Prostate gland (tissue), 2 donors: Measurements from ENCODE around the gene CYREN. TPM values are rescaled to one million over a fixed set of nuclear protein-coding genes. Genes with fewer than 3 reads are reported as not detected.

Experiments used
- DNase-seq: peaks from one replicate; pipeline ENCODE4 v3.0.0-alpha.2; 2019; ENCODE audit warnings: low spot score
- H3K27ac ChIP-seq, 2 donors: fragments of 200-600 bp; sonication (generic); 2 replicates each; pipeline ENCODE4 v1.5.1; 2017 to 2019
- H3K27me3 ChIP-seq: fragments of 200-600 bp; sonication (generic); replicated peaks from 2 replicates; pipeline ENCODE4 v1.5.1; 2019; ENCODE audit not compliant: insufficient read depth
- H3K36me3 ChIP-seq, 2 donors: fragments of 200-600 bp; sonication (generic); 1 replicate in 1 of 2; 2 replicates in 1 of 2; pipeline versions ENCODE4 v1.5.1 to v1.8.1; 2017 to 2019
- H3K4me1 ChIP-seq: fragments of 200-600 bp; sonication (generic); replicated peaks from 2 replicates; pipeline ENCODE4 v1.5.1; 2019
- H3K4me3 ChIP-seq, 2 donors: fragments of 200-600 bp; sonication (generic); 2 replicates each; pipeline ENCODE4 v1.5.1; 2017 to 2019
- H3K9me3 ChIP-seq: fragments of 200-600 bp; sonication (generic); 2 replicates; pipeline ENCODE4 v1.5.1; 2017
- CTCF ChIP-seq, 4 experiments: fragments of 200-600 bp in 2 of 4; fragments of 450-650 bp in 2 of 4; sonication (generic) in 2 of 4; IDR thresholded peaks; 1 replicate in 3 of 4; 2 replicates in 1 of 4; pipeline ENCODE4 v1.5.1; 2016 to 2019; ENCODE audit warnings: antibody characterized with exemption in 4 of 4, mild to moderate bottlenecking in 2 of 4, moderate library complexity in 2 of 4
- POLR2A ChIP-seq: fragments of 450-650 bp; IDR thresholded peaks from one replicate; pipeline ENCODE4 v1.6.1; 2016; ENCODE audit warnings: antibody characterized with exemption, mild to moderate bottlenecking
- POLR2AphosphoS5 ChIP-seq: sonication (generic); formaldehyde crosslinking; IDR thresholded peaks from one replicate; pipeline ENCODE4 v1.6.1; 2017; ENCODE audit warnings: antibody characterized with exemption
- WGBS: methylation state at CpG from one replicate; pipeline ENCODE4 v1.1.5; 2018; 5-methylcytosine and 5-hydroxymethylcytosine counted together
- intact Hi-C: fragments of 100-400 bp; cut with DNase I; formaldehyde crosslinking; loops from one replicate; pipeline ENCODE4 v1.14.2; 2022
- total RNA-seq, 2 donors: library from RNA; depleted of rRNA; stranded (reverse); fragments of >200 nt; gene quantifications; one replicate each; pipeline ENCODE4 v1.1.0, GENCODE V29; 2016

Gene CYREN
- total RNA-seq, 2 donors from 2014 or later = 44.5 to 53.6 TPM

- no peaks in the 10 kb centered on the region for H3K9me3 ChIP-seq
- no peak for DNase-seq
- intact Hi-C loops = no loop called here
- no peak for TF ChIP-seq POLR2A
- no peak for TF ChIP-seq POLR2AphosphoS5
- TF ChIP-seq CTCF (IDR thresholded peaks at IDR 0.05) = no peak
- peaks cover 0 to 4% of the 10 kb centered on the region in 2 donors for H3K36me3 ChIP-seq
- H3K27me3 ChIP-seq = no peaks in the 10 kb centered on the region
- 94% methylated on average over 2 of the region's 2 CpGs for WGBS
- H3K27ac ChIP-seq = no peak overlapping the region
- no peaks in the 10 kb centered on the region for H3K4me1 ChIP-seq
- no peak overlapping the region for H3K4me3 ChIP-seq
Measured at GRCh38 chr7:135162382-135163001, 8.0 kb downstream of the CYREN start.

GRCh38 chr7:135161669-135162068 lies 8.8 kb downstream of the CYREN start:
- H3K4me3 ChIP-seq = no peak overlapping the region
- no peaks in the 10 kb centered on the region for H3K4me1 ChIP-seq
- TF ChIP-seq CTCF (IDR thresholded peaks at IDR 0.05) (no peak), POLR2AphosphoS5 (no peak), POLR2A (no peak)
- 87% methylated on average over 6 of the region's 6 CpGs for WGBS
- no peaks in the 10 kb centered on the region for H3K27me3 ChIP-seq
- intact Hi-C loops = no loop called here
- peaks cover 0 to 3% of the 10 kb centered on the region in 2 donors for H3K36me3 ChIP-seq
- no peaks in the 10 kb centered on the region for H3K9me3 ChIP-seq
- DNase-seq = no peak
- no peak overlapping the region for H3K27ac ChIP-seq

- 56% methylated on average over 9 of the region's 9 CpGs for WGBS
- Histone ChIP-seq H3K36me3 (no peaks in the 10 kb centered on the region), H3K9me3 (no peaks in the 10 kb centered on the region), H3K4me3 (no peak overlapping the region), H3K27ac (peak overlapping the region in 1 of 2 donors; percentile 10), H3K4me1 (no peaks in the 10 kb centered on the region), H3K27me3 (no peaks in the 10 kb centered on the region)
- no peak for TF ChIP-seq POLR2AphosphoS5
- DNase-seq = no peak
- intact Hi-C loops = no loop called here
Measured at GRCh38 chr7:135160858-135161653, 9.5 kb downstream of the CYREN start.

GRCh38 chr7:135160098-135160857 lies 10.2 kb downstream of the CYREN start:
- H3K4me3 ChIP-seq = no peak overlapping the region
- no peaks in the 10 kb centered on the region for H3K36me3 ChIP-seq
- no peaks in the 10 kb centered on the region for H3K4me1 ChIP-seq
- DNase-seq = no peak
- H3K27me3 ChIP-seq = no peaks in the 10 kb centered on the region
- 78% methylated on average over 5 of the region's 5 CpGs for WGBS
- TF ChIP-seq CTCF (IDR thresholded peaks at IDR 0.05) = no peak
- TF ChIP-seq POLR2AphosphoS5 = peak; percentile 44
- TF ChIP-seq POLR2A = no peak
- H3K27ac ChIP-seq = peak overlapping the region; percentile 10 to 32
- intact Hi-C loops = no loop called here
- no peaks in the 10 kb centered on the region for H3K9me3 ChIP-seq

- Histone ChIP-seq H3K27ac (peak overlapping the region; percentile 10 to 32), H3K36me3 (no peaks in the 10 kb centered on the region), H3K27me3 (no peaks in the 10 kb centered on the region), H3K9me3 (no peaks in the 10 kb centered on the region), H3K4me3 (no peak overlapping the region), H3K4me1 (no peaks in the 10 kb centered on the region)
- DNase-seq = no peak
- TF ChIP-seq POLR2A (no peak), POLR2AphosphoS5 (no peak), CTCF (IDR thresholded peaks at IDR 0.05) (no peak)
- 96% methylated on average over 2 of the region's 2 CpGs for WGBS
- intact Hi-C loops = no loop called here
Measured at GRCh38 chr7:135159359-135160085, 11.0 kb downstream of the CYREN start.
